SW480 (cell line): ENCODE results near the gene PIGBOS1.
"Not testable (repeated sequence)": the region's sequence is repeated elsewhere in the genome, so short reads cannot be mapped to it uniquely, and the experiment has no call there.

Experiments
- DNase-seq: peaks from one replicate; pipeline ENCODE4 v3.0.0-alpha.2; 2016; ENCODE audit warnings: low spot score

Gene PIGBOS1

GRCh38 chr15:55318588-55319494 is at the start of gene PIGBOS1, which contains the start of gene PIGB:
PIGBOS1 (minus strand) TSS chr15:55319123; CDS start chr15:55317792, 1,331 bp downstream.
PIGB (plus strand) TSS chr15:55319222; CDS start chr15:55319251, 29 bp downstream.
- DNase-seq, result peak; percentile 81

- no peak for DNase-seq
Measured at GRCh38 chr15:55366981-55367380, 48.1 kb upstream of the PIGBOS1 start.

- no peak for DNase-seq
Measured at GRCh38 chr15:55362641-55363040, 43.7 kb upstream of the PIGBOS1 start.

DNA sequence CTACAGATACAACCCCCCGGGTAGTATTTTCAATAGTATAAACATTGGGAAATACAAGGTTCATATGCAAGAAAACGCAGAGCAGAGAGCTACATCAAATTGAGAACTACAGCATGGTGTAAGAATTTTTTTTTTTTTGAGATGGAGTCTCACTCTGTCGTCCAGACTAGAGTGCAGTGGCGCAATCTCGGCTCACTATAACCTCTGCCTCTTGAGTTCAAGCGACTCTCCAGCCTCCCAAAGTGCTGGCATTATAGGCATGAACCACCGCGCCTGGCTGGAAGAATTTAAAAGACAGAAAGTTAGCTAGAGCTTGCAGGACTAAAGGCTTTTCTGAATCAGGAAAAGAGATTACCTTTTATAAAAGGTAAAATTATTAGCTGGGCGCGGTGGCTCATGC is 42.1 kb upstream of the PIGBOS1 start:
- DNase-seq, result no peak

- no peak for DNase-seq
Measured at GRCh38 chr15:55360256-55360655, 41.3 kb upstream of the PIGBOS1 start.

GRCh38 chr15:55358471-55358870 is 39.5 kb upstream of the PIGBOS1 start:
- DNase-seq, result no peak

DNA sequence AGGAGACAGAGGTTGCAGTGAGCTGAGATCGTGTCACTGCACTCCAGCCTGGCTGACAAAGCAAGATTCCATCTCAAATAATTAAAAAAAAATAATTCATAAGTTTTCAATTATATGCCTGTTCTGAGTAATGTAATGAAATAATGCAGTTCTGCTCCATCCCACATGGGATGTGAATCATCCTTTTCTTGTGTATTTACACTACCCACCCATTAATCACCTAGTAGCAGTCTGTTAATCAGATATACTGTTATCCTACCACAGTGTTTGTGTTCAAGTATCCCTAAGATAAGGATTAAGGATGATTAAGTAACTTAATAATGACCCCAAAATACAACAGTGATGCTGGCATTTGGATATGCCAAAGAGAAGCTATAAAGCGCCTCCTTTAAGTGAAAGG is 38.9 kb upstream of the PIGBOS1 start:
- DNase-seq, result no peak

- DNase-seq, result no peak
Measured at GRCh38 chr15:55356985-55357585, 38.2 kb upstream of the PIGBOS1 start.

GRCh38 chr15:55353025-55353424 is 34.1 kb upstream of the PIGBOS1 start:
- no peak for DNase-seq

- DNase-seq, result no peak
Measured at GRCh38 chr15:55349282-55349681, 30.4 kb upstream of the PIGBOS1 start.

DNA sequence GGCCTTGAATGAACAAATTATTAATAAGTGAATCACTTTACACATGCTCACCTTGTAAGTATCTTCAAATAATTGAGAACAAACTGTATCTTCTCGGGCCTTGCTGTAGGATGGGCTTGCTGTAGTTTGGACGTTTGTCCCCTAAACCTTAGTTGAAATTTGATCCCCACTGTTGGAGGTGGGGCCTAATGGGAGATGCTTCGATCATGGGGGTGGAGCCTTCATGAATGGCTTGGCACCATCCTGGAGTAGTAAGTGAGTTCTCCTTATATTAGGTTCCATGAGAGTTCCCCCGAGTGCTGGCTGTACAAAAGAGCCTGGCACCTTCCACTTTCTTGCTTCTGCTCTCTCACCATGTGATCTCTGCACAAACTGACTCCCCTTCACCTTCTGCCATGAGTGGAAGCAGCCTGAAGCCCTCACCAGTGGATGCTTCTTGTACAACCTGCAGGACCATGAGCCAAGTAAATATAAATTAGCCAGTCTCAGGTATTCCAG is 29.4 kb upstream of the PIGBOS1 start:
- no peak for DNase-seq

DNA sequence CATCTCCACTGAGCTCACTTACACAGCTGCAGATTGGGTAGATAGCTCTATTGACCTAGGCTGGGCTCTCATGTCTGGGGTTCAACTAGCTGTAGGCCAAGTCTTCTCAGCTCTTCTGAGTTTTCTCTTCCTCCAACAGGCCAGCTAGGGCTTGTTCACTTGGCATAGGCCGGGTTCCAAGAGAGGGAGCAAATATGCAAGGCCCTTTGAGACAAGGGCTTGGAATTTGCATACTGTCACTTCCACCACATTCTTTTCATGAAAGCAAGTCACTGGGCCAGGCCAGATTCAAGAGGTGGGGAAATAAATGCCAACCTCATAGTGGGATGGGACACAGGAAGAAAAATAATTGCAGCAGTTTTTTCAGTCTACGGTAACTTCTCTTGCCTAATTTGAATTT is 25.3 kb upstream of the PIGBOS1 start:
- DNase-seq, result no peak

DNA sequence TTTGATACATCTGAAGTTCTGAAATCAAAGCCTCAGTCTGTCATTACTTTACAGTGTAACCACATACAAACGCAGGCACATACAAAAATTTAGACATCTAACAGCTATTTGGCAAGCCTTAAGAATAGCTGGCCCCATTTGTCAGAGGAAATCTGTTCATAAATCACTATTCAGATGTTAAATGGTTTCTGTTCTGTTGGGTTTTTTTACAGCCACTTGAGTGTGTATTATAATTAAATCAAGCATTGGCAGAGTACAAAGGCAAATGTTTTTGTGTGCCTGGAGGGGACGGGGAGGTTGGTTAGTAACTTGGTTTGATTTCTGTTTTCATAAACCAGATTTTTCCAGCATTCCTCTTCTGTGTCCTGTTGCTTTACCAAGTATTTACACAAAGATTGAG is 24.2 kb upstream of the PIGBOS1 start:
- DNase-seq, result no peak

GRCh38 chr15:55337160-55337559 is 18.2 kb upstream of the PIGBOS1 start:
- no peak for DNase-seq

DNA sequence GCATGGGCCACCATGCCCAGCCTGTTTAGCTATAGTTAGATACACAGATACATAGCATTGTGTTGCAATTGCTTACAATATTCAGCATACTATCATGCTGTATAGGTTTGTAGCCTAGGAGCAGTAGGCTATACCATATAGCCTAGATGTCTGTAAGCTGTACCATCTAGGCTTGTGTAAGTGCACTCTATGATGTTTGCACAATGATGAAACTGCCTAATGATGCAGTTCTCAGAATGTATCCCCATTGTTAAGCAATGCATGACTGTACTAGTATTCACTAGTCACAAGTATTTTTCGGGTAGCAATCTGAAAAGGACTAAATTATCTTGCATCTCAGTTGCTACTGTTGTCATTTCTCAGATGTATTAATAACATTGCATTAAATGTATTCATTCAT is 16.1 kb upstream of the PIGBOS1 start:
- DNase-seq, result no peak

DNA sequence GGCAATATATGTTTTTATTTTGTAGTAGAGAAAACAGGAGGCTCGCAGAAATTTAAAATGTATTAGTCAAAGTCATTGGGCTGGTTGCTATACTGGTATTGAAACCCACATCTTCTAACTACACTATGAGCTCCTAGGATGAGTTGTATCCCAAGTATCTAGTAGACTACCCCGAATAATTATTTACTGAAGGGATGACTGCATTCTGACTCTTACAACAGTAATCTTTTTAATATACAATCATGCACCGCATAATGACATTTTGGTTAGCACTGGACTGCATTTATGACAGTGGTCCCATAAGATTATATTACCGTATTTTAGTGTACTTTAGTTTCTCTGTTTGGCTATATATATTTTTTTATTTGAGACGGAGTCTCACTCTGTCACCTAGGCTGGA is 15.4 kb upstream of the PIGBOS1 start:
- DNase-seq, result no peak

GRCh38 chr15:55327387-55327786 is 8.5 kb upstream of the PIGBOS1 start:
- no peak for DNase-seq

DNA sequence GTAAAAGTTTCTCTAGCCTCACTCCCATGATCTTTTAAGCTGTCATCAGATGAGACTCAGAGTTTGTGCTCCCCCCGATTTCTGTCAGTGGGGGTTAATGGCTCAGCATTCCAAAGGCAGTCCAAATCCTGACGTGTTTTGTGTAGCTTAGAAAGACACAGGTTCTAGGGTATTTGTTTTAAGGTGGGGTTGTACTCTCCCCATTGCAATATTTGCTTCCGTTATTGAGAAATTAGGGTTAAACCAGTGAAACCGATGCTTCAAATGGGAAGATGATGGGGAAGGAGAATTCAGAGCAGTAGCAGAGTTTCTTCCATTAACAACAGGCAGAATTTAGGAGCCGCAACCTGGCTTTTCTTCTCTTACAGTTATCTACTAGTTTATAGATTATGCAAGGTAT is 3.5 kb upstream of the PIGBOS1 start:
- DNase-seq, result no peak

GRCh38 chr15:55320963-55321362 is 2.0 kb upstream of the PIGBOS1 start:
- no peak for DNase-seq

DNA sequence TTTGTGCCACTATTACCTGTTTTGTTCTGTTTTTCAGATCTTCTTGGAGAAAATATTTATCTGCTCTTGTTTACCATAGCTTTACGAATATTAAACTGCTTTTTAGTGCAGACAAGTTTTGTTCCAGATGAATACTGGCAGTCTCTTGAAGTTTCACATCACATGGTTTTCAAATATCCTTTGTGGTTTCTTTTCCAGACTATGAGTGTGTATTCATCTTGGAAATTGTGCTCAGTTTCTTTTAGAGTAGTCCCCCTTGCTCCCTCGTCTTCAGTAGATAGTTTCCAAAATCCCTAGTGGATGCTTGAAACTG is 1.3 kb upstream of the PIGBOS1 start:
- DNase-seq, result no peak

- DNase-seq, result no peak
Measured at GRCh38 chr15:55319537-55320237, 764 bp upstream of the PIGBOS1 start.

DNA sequence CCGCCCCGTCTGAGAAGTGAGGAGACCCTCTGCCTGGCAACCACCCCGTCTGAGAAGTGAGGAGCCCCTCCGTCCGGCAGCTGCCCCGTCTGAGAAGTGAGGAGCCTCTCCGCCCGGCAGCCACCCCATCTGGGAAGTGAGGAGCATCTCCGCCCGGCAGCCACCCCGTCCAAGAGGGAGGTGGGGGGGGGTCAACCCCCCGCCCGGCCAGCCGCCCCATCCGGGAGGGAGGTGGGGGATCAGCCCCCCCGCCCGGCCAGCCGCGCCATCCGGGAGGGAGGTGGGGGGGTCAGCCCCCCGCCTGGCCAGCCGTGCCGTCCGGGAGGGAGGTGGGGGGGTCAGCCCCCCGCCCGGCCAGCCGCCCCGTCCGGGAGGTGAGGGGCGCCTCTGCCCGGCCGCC is 16.1 kb downstream of the PIGBOS1 start:
- not testable (repeated sequence) for DNase-seq

DNA sequence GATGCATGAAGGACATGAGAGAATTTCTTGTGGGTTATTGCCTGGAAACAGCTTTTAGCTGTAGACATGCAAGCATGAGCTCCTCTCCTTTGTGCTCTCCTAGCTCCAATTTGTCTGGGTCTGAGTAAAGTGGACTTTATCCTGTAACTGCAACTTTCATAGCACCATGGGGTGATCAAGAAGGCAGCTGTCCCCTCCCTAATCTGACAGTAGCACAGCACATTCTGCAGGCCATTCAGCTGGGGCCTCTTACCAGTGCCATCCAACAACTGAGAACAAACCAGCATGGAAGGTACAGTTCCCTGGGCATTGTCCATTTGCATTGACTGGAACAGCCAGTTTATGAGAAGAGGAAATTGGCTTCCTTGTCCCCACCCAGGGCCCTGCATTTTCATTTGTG is 21.6 kb downstream of the PIGBOS1 start:
- DNase-seq, result no peak
